GM19467 (cell line): Measurements from ENCODE around the gene HCRTR1.

Experiments
- ATAC-seq: cut with Tn5 transposase; IDR thresholded peaks from one replicate; pipeline ENCODE4 v1.9.1; 2021; ENCODE audit warnings: mild to moderate bottlenecking, moderate library complexity; ENCODE audit not compliant: unreplicated experiment

Gene HCRTR1

GRCh38 chr1:31596737-31597097, 20.8 kb upstream of the HCRTR1 start:
- no peak for ATAC-seq

DNA sequence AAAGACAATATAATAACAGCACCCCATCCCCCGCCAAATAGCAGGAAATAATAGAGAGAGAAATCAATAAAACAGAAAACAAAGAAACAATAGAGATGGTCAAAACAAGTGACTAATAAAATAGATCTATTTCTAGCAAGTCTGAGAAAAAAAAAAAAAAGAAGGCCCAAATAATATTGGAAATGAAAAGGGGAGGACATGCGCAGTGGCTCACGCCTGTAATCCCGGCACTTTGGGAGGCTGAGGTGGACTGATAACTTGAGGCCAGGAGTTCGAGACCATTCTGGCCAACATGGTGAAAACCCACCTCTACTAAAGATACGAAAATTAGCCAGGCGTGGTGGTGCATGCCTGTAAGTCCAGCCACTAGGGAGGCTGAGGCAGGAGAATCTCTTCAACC, 18.5 kb upstream of the HCRTR1 start:
- no peak for ATAC-seq

- ATAC-seq, result no peak
Measured at GRCh38 chr1:31600641-31601040, 16.8 kb upstream of the HCRTR1 start.

DNA sequence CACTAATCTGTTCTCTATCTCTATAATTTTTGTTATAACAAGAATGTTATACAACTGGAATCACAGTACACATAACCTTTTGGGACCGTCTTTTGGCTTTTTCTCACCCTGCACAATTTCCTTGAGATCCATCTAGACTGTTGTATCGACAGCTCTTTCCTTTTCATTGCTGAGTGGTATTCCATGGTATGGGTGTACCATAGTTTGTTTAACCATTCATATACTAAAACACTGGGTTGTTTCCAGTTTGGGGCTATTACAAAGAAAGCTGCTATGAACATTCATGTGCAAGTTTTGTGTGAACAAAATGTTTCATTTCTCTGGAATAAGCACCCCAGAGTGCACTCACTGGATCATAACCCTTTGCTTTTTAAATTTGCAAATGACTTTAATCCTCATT, 15.4 kb upstream of the HCRTR1 start:
- no peak for ATAC-seq

DNA sequence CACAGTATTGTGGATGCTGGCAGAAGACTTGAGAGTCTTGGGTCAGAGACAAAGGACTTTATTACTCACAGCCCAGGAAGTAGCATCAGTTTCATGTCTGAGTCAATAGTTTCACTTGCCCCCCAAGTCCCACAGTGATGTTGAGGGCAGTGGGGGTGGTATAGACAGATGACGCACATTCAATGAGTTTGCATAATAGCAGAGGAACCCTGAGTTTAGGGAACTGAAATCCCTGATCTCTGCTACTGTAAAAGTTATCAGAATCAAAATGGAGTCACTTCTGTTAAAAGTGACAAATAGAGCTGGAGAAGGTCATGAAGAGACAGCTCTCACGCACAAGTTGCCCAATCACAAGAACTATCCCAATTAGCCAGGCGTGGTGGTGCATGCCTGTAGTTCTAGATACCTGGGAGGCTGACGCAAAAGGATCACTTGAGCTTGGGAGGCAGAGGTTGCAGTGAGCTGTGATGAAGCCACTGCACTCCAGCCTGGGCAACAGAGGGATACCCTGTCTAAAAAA, 11.5 kb upstream of the HCRTR1 start:
- ATAC-seq, result peak; percentile 79

- ATAC-seq, result no peak
Measured at GRCh38 chr1:31607360-31607759, 10.1 kb upstream of the HCRTR1 start.

DNA sequence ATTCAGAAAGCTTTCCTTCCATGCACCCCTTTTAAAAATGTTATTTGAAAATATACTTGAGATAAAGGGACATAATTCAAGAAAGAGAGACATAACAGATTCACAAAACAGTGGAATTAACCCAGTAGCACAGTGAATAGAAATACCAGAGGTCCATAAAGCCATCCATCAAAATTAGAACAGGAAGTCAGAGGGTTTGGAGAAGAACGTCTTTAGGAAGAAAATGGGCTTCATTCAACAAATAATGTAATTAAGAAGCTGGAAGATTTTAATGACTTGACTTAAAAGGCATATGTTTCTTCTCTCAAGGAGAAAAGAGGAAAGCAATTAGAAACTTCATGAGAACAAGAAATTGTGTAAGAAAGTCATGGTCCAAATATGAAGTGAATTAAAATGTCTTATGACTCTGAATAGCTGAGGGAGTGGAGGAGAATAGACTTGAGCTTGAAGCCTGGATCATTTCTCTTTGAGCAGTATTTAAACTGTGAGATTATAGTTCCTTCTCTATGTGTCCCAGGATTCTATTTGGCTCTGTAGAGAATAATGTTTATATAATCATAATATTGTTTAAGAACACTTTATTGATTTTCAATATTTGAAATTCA, 7.9 kb upstream of the HCRTR1 start:
- ATAC-seq, result no peak

- no peak for ATAC-seq
Measured at GRCh38 chr1:31614414-31615005, 3.0 kb upstream of the HCRTR1 start.

DNA sequence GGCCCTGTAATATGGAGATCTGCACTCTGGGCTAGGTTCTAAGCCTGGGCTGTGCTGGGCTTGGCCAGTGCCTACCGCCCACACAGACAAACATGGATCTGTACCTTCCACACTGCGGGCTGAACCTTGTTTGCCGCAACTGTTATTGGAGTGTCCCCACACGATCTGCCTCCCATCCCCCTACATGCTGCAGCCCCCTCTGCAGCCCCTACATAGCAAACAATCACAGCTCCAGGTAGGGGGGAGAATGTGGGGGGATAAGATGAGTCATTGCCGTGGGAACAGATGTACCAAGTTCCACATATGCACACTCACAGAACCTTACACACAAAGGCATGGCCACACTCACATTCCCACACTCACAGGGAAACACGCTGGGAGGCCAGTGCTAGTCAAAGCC, 2.1 kb upstream of the HCRTR1 start:
- ATAC-seq, result no peak

DNA sequence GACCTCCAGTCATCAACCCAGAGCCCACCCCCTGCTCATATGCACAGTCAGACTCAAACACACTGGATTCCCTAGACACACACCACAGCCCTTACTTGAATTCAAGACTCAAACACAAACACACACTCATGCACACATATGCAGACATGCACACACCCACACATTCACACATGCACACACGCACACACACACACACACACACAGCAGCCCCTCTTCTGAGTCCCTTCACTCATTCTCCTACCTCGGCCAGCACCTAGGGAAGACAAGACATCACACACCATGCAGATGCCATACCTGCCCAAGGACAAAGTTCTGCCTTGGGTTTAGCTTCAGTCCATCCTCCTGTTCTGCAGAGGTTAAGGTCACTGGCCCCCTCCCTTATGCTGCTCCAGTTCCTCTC, 1.6 kb upstream of the HCRTR1 start:
- no peak for ATAC-seq

DNA sequence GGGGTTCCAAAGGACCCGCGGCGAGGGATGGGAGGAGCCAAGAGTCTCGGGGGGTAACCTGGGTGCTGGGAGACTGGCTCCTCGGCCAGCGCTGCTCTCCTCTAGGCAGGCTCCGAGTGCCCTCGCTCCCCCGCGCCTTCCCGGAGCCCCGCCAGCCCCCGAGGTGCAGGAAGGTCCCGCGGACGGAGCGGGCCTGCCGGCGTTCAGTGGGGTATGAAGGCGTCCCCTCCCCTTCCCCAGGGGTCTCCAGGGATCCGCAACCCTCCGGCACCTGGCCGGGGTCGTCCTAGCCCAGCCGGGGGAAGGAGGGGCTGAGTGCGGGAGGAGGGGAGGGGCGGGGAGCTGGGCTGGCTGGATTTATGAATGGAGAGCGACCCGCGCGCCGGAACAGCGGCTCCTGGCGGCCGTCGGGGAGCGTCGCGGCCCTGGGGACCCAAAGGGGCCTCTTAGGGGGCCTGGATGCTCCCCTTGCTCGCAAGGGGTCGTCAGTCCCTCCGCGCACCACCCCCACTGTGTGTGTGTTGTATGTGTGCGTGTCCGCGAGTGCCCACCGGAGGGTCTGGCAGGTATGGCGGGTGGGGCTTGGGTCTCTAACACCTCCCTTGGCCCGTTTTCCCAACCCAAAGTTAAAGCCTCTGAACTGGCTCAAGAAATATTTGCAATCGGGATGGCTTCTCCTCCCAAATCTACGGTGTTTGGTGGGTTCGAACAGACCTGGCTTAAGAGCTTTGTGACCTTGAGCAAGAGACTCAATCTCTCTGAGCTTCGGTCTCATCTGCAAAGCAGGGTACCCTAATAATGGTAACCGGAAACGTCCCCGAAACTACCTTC, 642 bp downstream of the HCRTR1 start:
- ATAC-seq, result no peak

DNA sequence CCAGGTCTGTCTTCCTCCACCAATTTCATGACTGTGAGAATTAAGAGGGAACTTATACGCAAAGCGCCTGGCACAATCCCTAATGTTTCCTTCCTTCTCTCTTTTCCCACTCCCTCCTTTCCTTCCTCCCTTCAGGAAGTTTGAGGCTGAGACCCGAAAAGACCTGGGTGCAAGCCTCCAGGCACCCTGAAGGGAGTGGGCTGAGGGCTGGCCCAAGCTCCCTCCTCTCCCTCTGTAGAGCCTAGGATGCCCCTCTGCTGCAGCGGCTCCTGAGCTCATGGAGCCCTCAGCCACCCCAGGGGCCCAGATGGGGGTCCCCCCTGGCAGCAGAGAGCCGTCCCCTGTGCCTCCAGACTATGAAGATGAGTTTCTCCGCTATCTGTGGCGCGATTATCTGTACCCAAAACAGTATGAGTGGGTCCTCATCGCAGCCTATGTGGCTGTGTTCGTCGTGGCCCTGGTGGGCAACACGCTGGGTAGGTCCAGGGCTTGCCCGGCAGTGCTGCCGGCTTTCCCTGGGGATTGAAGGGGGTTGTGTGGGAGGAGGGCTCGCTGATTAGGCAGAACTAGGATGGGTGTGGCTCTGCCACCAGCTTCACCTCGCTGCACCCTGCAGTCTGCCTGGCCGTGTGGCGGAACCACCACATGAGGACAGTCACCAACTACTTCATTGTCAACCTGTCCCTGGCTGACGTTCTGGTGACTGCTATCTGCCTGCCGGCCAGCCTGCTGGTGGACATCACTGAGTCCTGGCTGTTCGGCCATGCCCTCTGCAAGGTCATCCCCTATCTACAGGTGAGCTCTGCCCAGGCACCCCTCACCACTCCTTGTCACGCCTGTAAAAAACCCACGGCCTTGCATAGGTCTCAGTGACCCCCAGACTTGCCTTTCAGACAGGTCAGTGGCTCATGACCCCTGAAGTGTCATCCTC, 1.7 kb downstream of the HCRTR1 start:
- no peak for ATAC-seq

DNA sequence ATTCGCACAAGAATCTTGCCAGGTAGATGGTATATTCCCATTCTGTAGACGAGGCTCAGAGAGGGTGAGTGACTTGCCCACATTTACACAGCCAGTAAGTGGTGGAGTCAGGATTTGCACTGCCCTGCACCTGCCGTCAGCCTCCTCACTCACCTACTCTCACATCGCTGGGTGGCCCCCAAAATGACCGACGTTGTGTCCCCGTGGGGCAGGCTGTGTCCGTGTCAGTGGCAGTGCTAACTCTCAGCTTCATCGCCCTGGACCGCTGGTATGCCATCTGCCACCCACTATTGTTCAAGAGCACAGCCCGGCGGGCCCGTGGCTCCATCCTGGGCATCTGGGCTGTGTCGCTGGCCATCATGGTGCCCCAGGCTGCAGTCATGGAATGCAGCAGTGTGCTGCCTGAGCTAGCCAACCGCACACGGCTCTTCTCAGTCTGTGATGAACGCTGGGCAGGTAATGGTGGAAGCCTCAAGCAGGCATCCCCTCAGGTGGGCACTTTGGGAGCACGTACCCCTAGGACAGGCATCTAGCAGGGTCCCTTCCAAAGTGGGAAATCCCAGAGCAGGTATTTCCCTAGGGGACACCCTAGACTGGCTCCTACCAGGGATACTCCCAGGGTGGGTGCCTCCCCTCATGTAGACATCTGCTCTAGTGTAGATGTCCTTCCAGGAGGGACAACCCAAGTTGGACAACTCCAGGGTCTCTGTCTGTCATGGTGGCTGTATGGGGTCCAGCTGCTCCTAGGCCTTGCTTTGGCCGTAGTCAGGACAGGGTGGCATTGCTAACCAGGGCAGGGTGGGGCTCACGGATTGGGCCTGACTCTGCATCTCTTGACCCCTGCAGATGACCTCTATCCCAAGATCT, 3.4 kb downstream of the HCRTR1 start:
- no peak for ATAC-seq

- no peak for ATAC-seq
Measured at GRCh38 chr1:31621498-31621820, 4.0 kb downstream of the HCRTR1 start.

- no peak for ATAC-seq
Measured at GRCh38 chr1:31621847-31622730, 4.6 kb downstream of the HCRTR1 start.

GRCh38 chr1:31623365-31623764, 5.9 kb downstream of the HCRTR1 start:
- ATAC-seq, result no peak

- no peak for ATAC-seq
Measured at GRCh38 chr1:31624309-31624708, 6.8 kb downstream of the HCRTR1 start.

DNA sequence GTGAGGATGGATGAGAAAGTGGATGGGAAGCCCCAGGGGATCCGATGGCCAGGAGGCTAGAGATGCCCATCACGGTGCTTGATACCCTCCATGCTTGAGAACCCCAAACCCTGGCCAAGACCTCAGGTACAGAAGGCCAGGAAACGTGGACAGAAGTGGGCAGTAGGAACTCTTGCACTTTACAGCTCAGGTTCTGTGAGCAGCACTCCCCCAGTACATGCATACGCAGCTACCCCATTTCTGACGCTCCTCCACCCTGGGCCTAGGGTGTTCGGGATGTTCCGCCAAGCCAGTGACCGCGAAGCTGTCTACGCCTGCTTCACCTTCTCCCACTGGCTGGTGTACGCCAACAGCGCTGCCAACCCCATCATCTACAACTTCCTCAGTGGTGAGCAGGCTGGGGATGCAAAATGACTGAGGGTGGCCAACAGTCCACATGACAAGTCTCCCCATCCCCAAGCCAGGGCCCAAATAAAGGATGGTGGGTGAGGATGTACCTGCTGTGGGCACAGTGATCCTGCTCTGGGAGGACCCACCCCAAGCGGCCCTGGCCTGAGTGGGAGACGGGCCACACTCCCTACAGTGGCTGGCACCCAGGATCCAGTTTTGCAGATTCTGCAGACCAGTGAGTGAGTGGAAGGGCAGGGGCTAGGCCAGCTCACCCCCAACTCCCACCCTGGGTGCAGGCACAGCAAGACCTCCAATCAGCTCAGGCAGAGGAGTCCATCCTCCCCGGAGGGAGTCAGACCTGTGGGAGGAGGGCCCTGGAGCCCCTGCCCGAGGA, 7.4 kb downstream of the HCRTR1 start:
- no peak for ATAC-seq
